Parathyroid adenoma (tissue), 2 donors: ENCODE data around the gene NGEF.

ENCODE experiments used
- H2AFZ ChIP-seq: fragments of 300-600 bp; sonication (generic); one replicate; pipeline ENCODE4 v1.7.0; 2017; ENCODE audit warnings: antibody characterized with exemption, mild to moderate bottlenecking
- H3K27ac ChIP-seq: fragments of 300-600 bp; sonication (generic); one replicate; pipeline ENCODE4 v1.7.0; 2017
- H3K27me3 ChIP-seq: fragments of 300-600 bp; sonication (generic); one replicate; pipeline ENCODE4 v1.7.0; 2017; ENCODE audit warnings: low read length; ENCODE audit not compliant: control insufficient read depth, insufficient read depth
- H3K36me3 ChIP-seq: fragments of 300-600 bp; sonication (generic); one replicate; pipeline ENCODE4 v1.7.0; 2017; ENCODE audit warnings: low read length; ENCODE audit not compliant: control insufficient read depth, insufficient read depth
- H3K4me1 ChIP-seq: fragments of 300-600 bp; sonication (generic); one replicate; pipeline ENCODE4 v1.7.0; 2017; ENCODE audit warnings: control low read depth
- H3K4me2 ChIP-seq: fragments of 300-600 bp; sonication (generic); one replicate; pipeline ENCODE4 v1.7.0; 2017; ENCODE audit warnings: low read length
- H3K4me3 ChIP-seq: fragments of 300-600 bp; sonication (generic); one replicate; pipeline ENCODE4 v1.7.0; 2017; ENCODE audit warnings: low read depth, low read length
- H3K79me2 ChIP-seq: fragments of 300-600 bp; sonication (generic); one replicate; pipeline ENCODE4 v1.7.0; 2017; ENCODE audit warnings: control low read depth
- H3K9ac ChIP-seq: fragments of 300-600 bp; sonication (generic); one replicate; pipeline ENCODE4 v1.7.0; 2017; ENCODE audit warnings: mild to moderate bottlenecking
- H3K9me3 ChIP-seq: fragments of 300-600 bp; sonication (generic); one replicate; pipeline ENCODE4 v1.7.0; 2017; ENCODE audit warnings: low read length; ENCODE audit not compliant: control insufficient read depth
- CTCF ChIP-seq: fragments of 300-600 bp; sonication (generic); IDR thresholded peaks from one replicate; pipeline ENCODE4 v1.7.0; 2017; ENCODE audit warnings: antibody characterized with exemption, mild to moderate bottlenecking
- donor health status: primary hyperparathyroidism.

The NGEF gene

GRCh38 chr2:232872826-232873225, 140.2 kb downstream of the NGEF start:
- H3K4me1 ChIP-seq: peaks cover 2% of the 10 kb centered on the region
- no peaks in the 10 kb centered on the region for H3K79me2 ChIP-seq
- no peaks in the 10 kb centered on the region for H3K9me3 ChIP-seq
- H3K4me2 ChIP-seq: no peak overlapping the region
- H3K4me3 ChIP-seq: no peak overlapping the region
- no peaks in the 10 kb centered on the region for H3K27me3 ChIP-seq
- H3K9ac ChIP-seq: no peak overlapping the region
- no peak for TF ChIP-seq CTCF
- H2AFZ ChIP-seq: no peak overlapping the region
- no peak overlapping the region for H3K27ac ChIP-seq
- no peaks in the 10 kb centered on the region for H3K36me3 ChIP-seq

GRCh38 chr2:232871835-232872736, 141.0 kb downstream of the NGEF start:
- Histone ChIP-seq H2AFZ (no peak overlapping the region), H3K4me3 (no peak overlapping the region), H3K27ac (no peak overlapping the region), H3K27me3 (no peaks in the 10 kb centered on the region), H3K36me3 (no peaks in the 10 kb centered on the region), H3K4me1 (peaks cover 2% of the 10 kb centered on the region), H3K79me2 (no peaks in the 10 kb centered on the region), H3K9me3 (no peaks in the 10 kb centered on the region), H3K9ac (no peak overlapping the region), H3K4me2 (no peak overlapping the region)
- no peak for TF ChIP-seq CTCF

GRCh38 chr2:232871418-232871834, 141.6 kb downstream of the NGEF start:
- no peaks in the 10 kb centered on the region for H3K27me3 ChIP-seq
- no peak for TF ChIP-seq CTCF
- H3K9me3 ChIP-seq: no peaks in the 10 kb centered on the region
- no peak overlapping the region for H3K9ac ChIP-seq
- H3K79me2 ChIP-seq: no peaks in the 10 kb centered on the region
- H3K4me3 ChIP-seq: no peak overlapping the region
- no peak overlapping the region for H3K4me2 ChIP-seq
- no peaks in the 10 kb centered on the region for H3K4me1 ChIP-seq
- no peak overlapping the region for H3K27ac ChIP-seq
- H3K36me3 ChIP-seq: no peaks in the 10 kb centered on the region
- no peak overlapping the region for H2AFZ ChIP-seq

- no peak overlapping the region for H3K4me2 ChIP-seq
- H3K4me1 ChIP-seq: no peaks in the 10 kb centered on the region
- H3K9ac ChIP-seq: no peak overlapping the region
- H3K36me3 ChIP-seq: no peaks in the 10 kb centered on the region
- no peak overlapping the region for H2AFZ ChIP-seq
- TF ChIP-seq CTCF: no peak
- H3K4me3 ChIP-seq: no peak overlapping the region
- H3K27me3 ChIP-seq: no peaks in the 10 kb centered on the region
- H3K79me2 ChIP-seq: no peaks in the 10 kb centered on the region
- H3K9me3 ChIP-seq: no peaks in the 10 kb centered on the region
- no peak overlapping the region for H3K27ac ChIP-seq
Measured at GRCh38 chr2:232870766-232871371, 142.2 kb downstream of the NGEF start.
